H9 (cell line): ENCODE data around the gene SCGN. TPM values are rescaled to one million over a fixed set of nuclear protein-coding genes. Genes with fewer than 3 reads are reported as not detected.

Experiments
- DNase-seq: peaks from one replicate; pipeline ENCODE4 v3.0.0-alpha.2; 2017
- H2AFZ ChIP-seq: one replicate; pipeline ENCODE4 v1.6.1; 2013; ENCODE audit warnings: mild to moderate bottlenecking, low read length, control low read depth, moderate library complexity
- H2AK5ac ChIP-seq: 2 replicates; pipeline ENCODE4 v1.6.1; 2013; ENCODE audit warnings: low read length, control low read depth, mixed read lengths; ENCODE audit not compliant: insufficient read length
- H2BK120ac ChIP-seq: one replicate; pipeline ENCODE4 v1.6.1; 2013; ENCODE audit warnings: low read depth, mild to moderate bottlenecking, low read length, control low read depth, inconsistent platforms; ENCODE audit not compliant: poor library complexity, severe bottlenecking
- H2BK12ac ChIP-seq: 2 replicates; pipeline ENCODE4 v1.6.1; 2013; ENCODE audit warnings: low read length, control low read depth, mixed read lengths, low read depth; ENCODE audit not compliant: insufficient read length
- H2BK15ac ChIP-seq: 2 replicates; pipeline ENCODE4 v1.6.1; 2013; ENCODE audit warnings: low read depth, low read length, control low read depth
- H2BK20ac ChIP-seq: one replicate; pipeline ENCODE4 v1.6.1; 2013; ENCODE audit warnings: low read depth, mild to moderate bottlenecking, low read length, control low read depth, inconsistent platforms; ENCODE audit not compliant: poor library complexity, severe bottlenecking
- H2BK5ac ChIP-seq: 2 replicates; pipeline ENCODE4 v1.6.1; 2013; ENCODE audit warnings: low read length, control low read depth, mixed read lengths; ENCODE audit not compliant: insufficient read length
- H3K14ac ChIP-seq: 2 replicates; pipeline ENCODE4 v1.6.1; 2013; ENCODE audit warnings: low read length, control low read depth; ENCODE audit not compliant: insufficient read depth
- H3K18ac ChIP-seq: 2 replicates; pipeline ENCODE4 v1.6.1; 2013; ENCODE audit warnings: low read depth, mild to moderate bottlenecking, mixed read lengths, low read length, control low read depth; ENCODE audit not compliant: insufficient read length
- H3K23ac ChIP-seq: 2 replicates; pipeline ENCODE4 v1.6.1; 2013; ENCODE audit warnings: low read length, control low read depth, mixed read lengths, low read depth; ENCODE audit not compliant: insufficient read length
- H3K23me2 ChIP-seq: 2 replicates; pipeline ENCODE4 v1.6.1; 2013; ENCODE audit warnings: low read depth, mild to moderate bottlenecking, mixed read lengths, low read length, control low read depth; ENCODE audit not compliant: insufficient read length, poor library complexity, severe bottlenecking
- H3K27ac ChIP-seq: 2 replicates; pipeline ENCODE4 v1.5.1; 2013; ENCODE audit warnings: low read length, control low read depth, mixed read lengths, low read depth; ENCODE audit not compliant: insufficient read length
- H3K27me3 ChIP-seq: 2 replicates; pipeline ENCODE4 v1.6.1; 2013; ENCODE audit warnings: low read length, control low read depth, inconsistent platforms; ENCODE audit not compliant: insufficient read depth
- H3K4ac ChIP-seq: 2 replicates; pipeline ENCODE4 v1.6.1; 2013; ENCODE audit warnings: low read depth, mild to moderate bottlenecking, control low read depth, inconsistent platforms, low read length, moderate library complexity
- H3K4me1 ChIP-seq: 2 replicates; pipeline ENCODE4 v1.6.1; 2013; ENCODE audit warnings: low read length, control low read depth, inconsistent platforms; ENCODE audit not compliant: insufficient read depth
- H3K4me2 ChIP-seq: 2 replicates; pipeline ENCODE4 v1.6.1; 2013; ENCODE audit warnings: low read length, control low read depth, mixed read lengths; ENCODE audit not compliant: insufficient read length, insufficient read depth
- H3K56ac ChIP-seq: 2 replicates; pipeline ENCODE4 v1.6.1; 2013; ENCODE audit warnings: low read depth, mild to moderate bottlenecking, mixed read lengths, low read length, control low read depth; ENCODE audit not compliant: insufficient read length
- H3K79me1 ChIP-seq: 2 replicates; pipeline ENCODE4 v1.6.1; 2013; ENCODE audit warnings: low read depth, mild to moderate bottlenecking, moderate library complexity, low read length, control low read depth, inconsistent platforms; ENCODE audit not compliant: insufficient read depth, poor library complexity, severe bottlenecking
- H3K79me2 ChIP-seq: 2 replicates; pipeline ENCODE4 v1.6.1; 2013; ENCODE audit warnings: low read length, control low read depth, inconsistent platforms; ENCODE audit not compliant: insufficient read depth
- H3K9ac ChIP-seq: 2 replicates; pipeline ENCODE4 v1.6.1; 2013; ENCODE audit warnings: low read length, control low read depth, mixed read lengths; ENCODE audit not compliant: insufficient read length; ENCODE audit errors: extremely low read depth
- H3K9me3 ChIP-seq: one replicate; pipeline ENCODE4 v1.6.1; 2013; ENCODE audit warnings: low read depth, low read length, inconsistent platforms; ENCODE audit not compliant: control insufficient read depth
- H3T11ph ChIP-seq: one replicate; pipeline ENCODE4 v1.6.1; 2013; ENCODE audit warnings: mild to moderate bottlenecking, low read length, control low read depth, inconsistent platforms
- H4K20me1 ChIP-seq: one replicate; pipeline ENCODE4 v1.6.1; 2013; ENCODE audit not compliant: control insufficient read depth, insufficient read length, insufficient read depth
- H4K5ac ChIP-seq: 2 replicates; pipeline ENCODE4 v1.6.1; 2013; ENCODE audit warnings: low read depth, mild to moderate bottlenecking, mixed read lengths, low read length, control low read depth; ENCODE audit not compliant: insufficient read length
- H4K8ac ChIP-seq: replicated peaks from 2 replicates; pipeline ENCODE4 v1.6.1; 2013; ENCODE audit warnings: low read length, control low read depth, mixed read lengths, low read depth; ENCODE audit not compliant: insufficient read length
- H4K91ac ChIP-seq: 2 replicates; pipeline ENCODE4 v1.6.1; 2013; ENCODE audit warnings: low read depth, mild to moderate bottlenecking, moderate library complexity, mixed read lengths, low read length, control low read depth; ENCODE audit not compliant: insufficient read length
- H3K27ac Mint-ChIP-seq, 3 experiments: 2 replicates in 2 of 3; 3 replicates in 1 of 3; pipeline ENCODE4 v1.8.0; 2020 to 2021; ENCODE audit warnings: mixed read lengths in 3 of 3, mild to moderate bottlenecking in 1 of 3, moderate library complexity in 1 of 3
- H3K27me3 Mint-ChIP-seq: 2 replicates; pipeline ENCODE4 v1.8.0; 2021; ENCODE audit warnings: low read depth, mild to moderate bottlenecking, moderate library complexity, mixed read lengths
- H3K36me3 Mint-ChIP-seq, 3 experiments: 2 replicates in 2 of 3; 3 replicates in 1 of 3; pipeline ENCODE4 v1.8.0; 2020 to 2021; ENCODE audit warnings: low read depth in 3 of 3, mixed read lengths in 3 of 3; ENCODE audit not compliant: insufficient read depth in 1 of 3
- H3K4me1 Mint-ChIP-seq, 2 experiments: 2 replicates each; pipeline ENCODE4 v1.8.0; 2020; ENCODE audit warnings: mixed read lengths in 2 of 2
- H3K4me3 Mint-ChIP-seq, 2 experiments: 2 replicates in 1 of 2; 3 replicates in 1 of 2; pipeline ENCODE4 v1.8.0; 2020 to 2021; ENCODE audit warnings: mild to moderate bottlenecking in 2 of 2, mixed read lengths in 2 of 2, moderate library complexity in 1 of 2
- H3K9me3 Mint-ChIP-seq, 2 experiments: 2 replicates in 1 of 2; 3 replicates in 1 of 2; pipeline ENCODE4 v1.8.0; 2020; ENCODE audit warnings: mild to moderate bottlenecking in 2 of 2, mixed read lengths in 2 of 2, moderate library complexity in 1 of 2
- WGBS: extraction: QIAGEN DNeasy Blood & Tissue Kit; methylation state at CpG from one replicate; pipeline ENCODE4 v1.1.7; 2013; ENCODE audit warnings: missing lambda C conversion rate, low lambda C conversion rate, mixed read lengths; ENCODE audit not compliant: insufficient read length; ENCODE audit errors: extremely low coverage; 5-methylcytosine and 5-hydroxymethylcytosine counted together
- total RNA-seq: library from RNA; stranded (reverse); gene quantifications from 2 replicates; pipeline ENCODE4 v1.2.1, GENCODE V29; 2021
- TF ChIP-seq, protein P1 (sequence below): fragments of 200-600 bp; sonication (generic); conservative IDR thresholded peaks from 3 replicates; pipeline ENCODE4 v1.8.0; 2021; ENCODE audit warnings: antibody characterized with exemption, mild to moderate bottlenecking

Gene SCGN
- total RNA-seq, 1 experiment from 2014 or later = not detected

GRCh38 chr6:25645916-25646315 lies 6.1 kb upstream of the SCGN start:
- Mint-ChIP-seq H3K4me3 (no peak overlapping the region), H3K36me3 (no peaks in the 10 kb centered on the region), H3K27me3 (peaks cover 55% of the 10 kb centered on the region), H3K27ac (no peak overlapping the region), H3K4me1 (no peaks in the 10 kb centered on the region), H3K9me3 (no peaks in the 10 kb centered on the region)
- no peak overlapping the region for H2BK120ac ChIP-seq
- H3K4me2 ChIP-seq = no peak overlapping the region
- H3K9me3 ChIP-seq = no peaks in the 10 kb centered on the region
- no peaks in the 10 kb centered on the region for H3K27me3 ChIP-seq
- no peak overlapping the region for H3K4ac ChIP-seq
- H2BK15ac ChIP-seq = no peak overlapping the region
- no peak overlapping the region for H3K56ac ChIP-seq
- no CpG with 5 or more reads among the region's 4 CpGs for WGBS
- no peak overlapping the region for H3K14ac ChIP-seq
- no peak for DNase-seq
- no peak overlapping the region for H3K27ac ChIP-seq
- H3K79me2 ChIP-seq = no peaks in the 10 kb centered on the region
- no peak overlapping the region for H2AFZ ChIP-seq
- H2BK12ac ChIP-seq = no peak overlapping the region
- no peak overlapping the region for H4K5ac ChIP-seq
- no peak overlapping the region for H2AK5ac ChIP-seq
- no peak overlapping the region for H3T11ph ChIP-seq
- H4K91ac ChIP-seq = no peak overlapping the region
- TF ChIP-seq, protein P1, sequence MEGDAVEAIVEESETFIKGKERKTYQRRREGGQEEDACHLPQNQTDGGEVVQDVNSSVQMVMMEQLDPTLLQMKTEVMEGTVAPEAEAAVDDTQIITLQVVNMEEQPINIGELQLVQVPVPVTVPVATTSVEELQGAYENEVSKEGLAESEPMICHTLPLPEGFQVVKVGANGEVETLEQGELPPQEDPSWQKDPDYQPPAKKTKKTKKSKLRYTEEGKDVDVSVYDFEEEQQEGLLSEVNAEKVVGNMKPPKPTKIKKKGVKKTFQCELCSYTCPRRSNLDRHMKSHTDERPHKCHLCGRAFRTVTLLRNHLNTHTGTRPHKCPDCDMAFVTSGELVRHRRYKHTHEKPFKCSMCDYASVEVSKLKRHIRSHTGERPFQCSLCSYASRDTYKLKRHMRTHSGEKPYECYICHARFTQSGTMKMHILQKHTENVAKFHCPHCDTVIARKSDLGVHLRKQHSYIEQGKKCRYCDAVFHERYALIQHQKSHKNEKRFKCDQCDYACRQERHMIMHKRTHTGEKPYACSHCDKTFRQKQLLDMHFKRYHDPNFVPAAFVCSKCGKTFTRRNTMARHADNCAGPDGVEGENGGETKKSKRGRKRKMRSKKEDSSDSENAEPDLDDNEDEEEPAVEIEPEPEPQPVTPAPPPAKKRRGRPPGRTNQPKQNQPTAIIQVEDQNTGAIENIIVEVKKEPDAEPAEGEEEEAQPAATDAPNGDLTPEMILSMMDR = no peak
- H3K23me2 ChIP-seq = no peaks in the 10 kb centered on the region
- no peaks in the 10 kb centered on the region for H3K79me1 ChIP-seq
- H2BK5ac ChIP-seq = no peak overlapping the region
- no peak overlapping the region for H3K18ac ChIP-seq
- H3K9ac ChIP-seq = no peak overlapping the region
- H4K8ac ChIP-seq = no peak overlapping the region
- no peak overlapping the region for H2BK20ac ChIP-seq
- H4K20me1 ChIP-seq = no peaks in the 10 kb centered on the region
- no peaks in the 10 kb centered on the region for H3K4me1 ChIP-seq
- no peak overlapping the region for H3K23ac ChIP-seq
